Sciatic nerve (tissue), 2 donors: ENCODE measurements around the gene IL31RA. TPM values are rescaled to one million over a fixed set of nuclear protein-coding genes. Genes with fewer than 3 reads are reported as not detected.
"Not testable (repeated sequence)": the region's sequence is repeated elsewhere in the genome, so short reads cannot be mapped to it uniquely, and the experiment has no call there.

Experiments used
- ATAC-seq: fragments of 200-7000 bp; cut with Tn5 transposase; one replicate; pipeline ENCODE4 v1.9.1; 2020; ENCODE audit warnings: mild to moderate bottlenecking, moderate library complexity
- DNase-seq: peaks from one replicate; pipeline ENCODE4 v3.0.0-alpha.2; 2020; ENCODE audit warnings: low spot score
- intact Hi-C: fragments of 100-400 bp; cut with DNase I; formaldehyde crosslinking; loops from one replicate; pipeline ENCODE4 v1.14.2; 2022
- total RNA-seq: library from RNA; stranded (reverse); fragmentation: NEBNext Ultra II Directional; extraction: Animal tissue kit (Norgen Biotek cat#: 25700); gene quantifications from one replicate; pipeline ENCODE4 v1.2.1, GENCODE V29; 2021
- donor health status: DM: no; HTN: no; CAD: no.
- donor health status: DM: no; HTN: no; CAD: no.

The IL31RA gene
- total RNA-seq, 1 donor from 2014 or later: not detected

DNA sequence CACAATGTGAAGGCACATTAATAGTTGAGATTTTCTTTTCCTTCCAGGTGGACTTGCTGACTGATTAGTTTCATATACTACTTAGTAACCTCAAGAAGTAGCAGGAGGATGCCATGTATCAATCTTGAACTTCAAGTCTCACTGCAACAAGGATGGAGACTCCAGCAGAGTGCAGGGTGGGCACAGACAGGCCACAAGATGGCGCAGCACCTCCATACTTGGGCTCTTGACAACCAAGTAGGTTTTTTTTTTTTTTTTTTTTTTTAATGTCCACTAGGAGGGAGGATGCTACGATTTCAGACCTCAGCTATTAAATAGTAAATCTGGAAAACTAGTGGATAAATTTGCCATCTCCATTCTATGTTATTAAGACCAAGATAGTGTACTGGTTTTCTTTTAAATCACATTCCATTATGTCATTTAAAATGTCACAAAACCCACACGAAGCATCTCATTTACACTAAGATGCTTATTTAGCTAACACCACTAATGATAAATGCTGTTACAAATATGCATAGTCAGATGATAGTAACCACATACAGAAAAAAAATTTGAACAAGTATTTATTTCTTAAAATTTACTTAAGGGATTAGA lies 85.0 kb downstream of the IL31RA start:
- peak; percentile 91 for DNase-seq
- intact Hi-C loops: no loop called here
- ATAC-seq: peak; percentile 91

DNA sequence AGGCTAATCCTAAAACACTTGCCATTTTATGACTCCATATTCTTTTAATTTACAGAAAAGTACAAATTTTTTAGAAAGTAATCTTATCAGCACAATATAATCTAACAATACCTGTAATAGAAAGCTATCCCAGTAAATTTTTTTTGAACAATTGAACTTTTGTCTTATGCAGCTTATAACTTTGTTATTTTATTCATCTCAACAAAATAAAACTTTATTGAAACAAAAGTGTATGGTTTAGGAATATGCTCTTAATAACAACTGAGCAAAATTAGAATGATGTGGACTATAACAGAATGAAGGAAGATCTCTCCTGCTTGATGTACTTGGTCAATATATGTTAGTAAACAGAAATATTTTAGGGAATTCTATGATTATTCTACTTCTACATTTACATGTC lies 86.4 kb downstream of the IL31RA start:
- ATAC-seq, DNase-seq, intact Hi-C loops: not testable (repeated sequence)

DNA sequence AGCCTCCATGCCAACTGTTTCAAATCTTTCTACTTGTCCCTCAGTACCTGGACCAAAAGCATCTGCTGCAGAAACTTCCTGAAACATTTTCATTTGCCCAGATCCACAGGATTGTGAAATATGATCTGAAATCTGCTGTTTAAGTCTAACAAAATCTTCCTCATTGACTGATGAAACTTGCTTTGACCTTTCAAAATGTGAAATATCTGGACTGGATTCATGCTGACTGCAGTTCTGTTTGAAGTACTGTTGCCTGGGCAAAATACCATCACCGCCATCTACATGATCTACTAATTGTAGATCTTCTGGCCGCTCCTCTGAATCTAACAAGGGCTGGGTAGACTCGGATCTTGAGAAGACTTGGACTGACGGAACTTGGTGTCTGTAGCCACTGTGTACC lies 90.0 kb downstream of the IL31RA start:
- ATAC-seq, intact Hi-C loops, DNase-seq: not testable (repeated sequence)

DNA sequence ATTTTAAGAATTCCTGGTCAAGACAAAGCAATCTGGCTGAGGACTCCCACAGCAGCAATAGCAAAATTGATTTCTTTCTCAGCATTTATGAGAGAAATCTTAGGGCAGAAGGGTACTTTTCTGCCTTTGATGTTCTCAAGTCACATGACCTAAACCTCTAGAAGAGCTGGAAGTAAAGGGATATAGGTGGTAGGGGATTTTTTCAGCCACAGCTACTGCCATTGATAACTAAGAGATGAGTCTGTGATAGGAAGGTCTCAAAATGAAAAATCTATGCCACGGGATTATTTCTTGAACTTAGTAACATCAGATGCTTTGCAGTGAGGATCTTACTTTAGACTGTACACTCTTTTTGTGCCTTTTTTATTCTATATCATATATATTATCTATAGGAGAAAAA lies 108.1 kb downstream of the IL31RA start:
- intact Hi-C loops: no loop called here
- ATAC-seq (no peak), DNase-seq (no peak)

DNA sequence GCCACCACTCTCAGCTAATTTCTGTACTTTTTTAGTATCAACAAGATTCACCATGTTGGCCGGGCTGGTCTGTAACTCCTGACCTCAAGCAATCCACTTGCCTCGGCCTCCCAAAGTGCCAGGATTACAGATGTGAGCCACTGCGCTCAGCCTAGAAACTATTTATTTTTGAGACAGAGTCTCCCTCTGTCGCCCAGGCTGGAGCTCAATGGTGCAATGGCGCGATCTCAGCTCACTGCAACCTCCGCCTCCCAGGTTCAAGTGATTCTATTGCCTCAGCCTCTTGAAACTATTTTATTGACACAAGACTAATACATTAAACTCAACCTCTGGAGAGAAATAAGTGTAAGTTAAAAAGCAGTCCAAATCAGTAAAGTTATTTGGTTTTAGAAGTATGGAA lies 109.6 kb downstream of the IL31RA start:
- DNase-seq (no peak), ATAC-seq (no peak)
- intact Hi-C loops: no loop called here

DNA sequence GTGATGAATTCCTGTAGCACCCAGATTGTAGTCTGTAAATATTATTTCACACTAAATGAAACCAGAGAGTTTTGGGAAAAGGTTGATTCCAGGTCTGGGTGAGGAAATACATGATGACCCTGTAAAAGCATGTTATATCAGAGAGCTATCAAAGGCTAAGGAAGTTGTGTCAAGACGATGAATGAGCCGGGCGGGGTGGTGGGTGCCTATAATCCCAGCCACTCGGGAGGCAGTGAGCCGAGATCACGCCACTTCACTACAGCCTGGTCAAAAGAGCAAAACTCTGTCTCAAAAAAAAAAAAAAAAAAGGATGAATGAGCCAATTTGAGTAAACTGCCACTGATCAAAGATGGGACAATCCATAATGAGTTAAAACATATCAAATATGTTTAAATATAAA lies 114.4 kb downstream of the IL31RA start:
- intact Hi-C loops: no loop called here
- no peak for DNase-seq
- ATAC-seq: no peak

DNA sequence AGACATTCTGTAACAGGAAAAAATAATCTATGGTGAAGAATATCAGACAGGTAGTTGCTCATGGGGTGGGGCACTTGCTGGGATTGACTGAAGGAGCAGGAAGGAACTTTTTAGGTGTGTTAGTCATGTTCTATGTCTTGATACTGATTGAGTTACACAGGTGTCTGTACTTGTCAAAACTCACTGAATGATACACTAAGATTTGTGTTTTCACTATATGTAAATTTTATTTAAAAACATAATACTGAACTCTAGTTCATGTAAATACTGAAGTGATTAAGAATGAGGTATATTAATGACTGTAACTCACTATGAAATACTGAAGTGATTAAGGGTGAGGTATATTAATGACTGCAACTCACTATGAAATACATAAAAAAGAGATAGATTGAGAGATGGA lies 115.1 kb downstream of the IL31RA start:
- DNase-seq: no peak
- intact Hi-C loops: no loop called here

DNA sequence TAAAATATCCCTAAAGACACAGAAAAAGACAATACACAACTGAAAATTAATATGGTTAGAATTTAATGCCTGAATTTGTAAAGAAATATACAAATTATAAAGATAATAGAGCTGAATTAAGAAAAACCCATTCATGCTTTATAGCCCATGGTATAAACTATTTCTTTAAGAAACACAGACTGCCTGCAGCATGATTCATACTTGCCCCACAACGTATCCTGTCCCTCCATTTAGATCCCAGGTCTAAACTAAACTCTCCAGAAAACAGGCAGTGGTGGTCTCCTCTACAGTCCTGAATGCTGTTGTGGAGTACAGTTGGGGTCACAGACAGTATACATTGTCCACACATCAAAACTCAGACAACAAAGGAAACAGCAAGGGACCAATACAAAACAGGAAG lies 118.8 kb downstream of the IL31RA start:
- ATAC-seq: no peak
- intact Hi-C loops: no loop called here
- no peak for DNase-seq

More for the DNA sequence above, 115.1 kb downstream of the IL31RA start:
- no peak for ATAC-seq

Other genes with a start within 250 kb of the IL31RA start
- 29.2 TPM for gene SLC38A9, start 139.0 kb upstream of the IL31RA start, total RNA-seq
- not detected for gene DDX4, start 113.3 kb upstream of the IL31RA start, total RNA-seq
- gene IL6ST, start 143.6 kb downstream of the IL31RA start, total RNA-seq: 328 TPM